Dendritic cell treated with granulocyte-macrophage colony-stimulating factor and Interleukin-4, amounts not matched to agents 40 ng/mL and 50 ng/mL, for 4 days (primary cell): ENCODE data around the gene INSC.

Source experiments
- H3K27ac Mint-ChIP-seq: one replicate; pipeline ENCODE4 v1.8.0; 2022; ENCODE audit warnings: mild to moderate bottlenecking, mixed read lengths
- H3K27me3 Mint-ChIP-seq: one replicate; pipeline ENCODE4 v1.8.0; 2022; ENCODE audit warnings: mild to moderate bottlenecking, mixed read lengths
- H3K36me3 Mint-ChIP-seq: one replicate; pipeline ENCODE4 v1.8.0; 2022; ENCODE audit warnings: low read depth, mixed read lengths
- H3K4me1 Mint-ChIP-seq: one replicate; pipeline ENCODE4 v1.8.0; 2022; ENCODE audit warnings: low read depth, mixed read lengths
- H3K4me3 Mint-ChIP-seq: one replicate; pipeline ENCODE4 v1.8.0; 2022; ENCODE audit warnings: mild to moderate bottlenecking, moderate library complexity, mixed read lengths
- H3K9me3 Mint-ChIP-seq: one replicate; pipeline ENCODE4 v1.8.0; 2022; ENCODE audit warnings: mixed read lengths
- intact Hi-C: fragments of 100-400 bp; cut with micrococcal nuclease; formaldehyde crosslinking; loops from one replicate; pipeline ENCODE4 v1.15.0; 2022

INSC gene

GRCh38 chr11:15171956-15172355, 57.2 kb downstream of the INSC start:
- Mint-ChIP-seq H3K36me3 (no peaks in the 10 kb centered on the region), H3K4me3 (no peak overlapping the region)

GRCh38 chr11:15175831-15176230, 61.1 kb downstream of the INSC start:
- intact Hi-C loops, result no loop called here
- Mint-ChIP-seq H3K4me1 (no peaks in the 10 kb centered on the region), H3K36me3 (no peaks in the 10 kb centered on the region), H3K27ac (no peak overlapping the region), H3K4me3 (no peak overlapping the region), H3K9me3 (no peaks in the 10 kb centered on the region), H3K27me3 (peaks cover 8% of the 10 kb centered on the region)

More at GRCh38 chr11:15171956-15172355, 57.2 kb downstream of the INSC start:
- H3K27ac Mint-ChIP-seq, result no peak overlapping the region
- H3K4me1 Mint-ChIP-seq, result no peaks in the 10 kb centered on the region
- H3K27me3 Mint-ChIP-seq, result peaks cover 8% of the 10 kb centered on the region
- intact Hi-C loops, result no loop called here
- no peaks in the 10 kb centered on the region for H3K9me3 Mint-ChIP-seq

GRCh38 chr11:15176646-15177163, 62.0 kb downstream of the INSC start:
- Mint-ChIP-seq H3K4me3 (no peak overlapping the region), H3K27ac (no peak overlapping the region), H3K36me3 (no peaks in the 10 kb centered on the region), H3K4me1 (no peaks in the 10 kb centered on the region), H3K9me3 (no peaks in the 10 kb centered on the region), H3K27me3 (peaks cover 8% of the 10 kb centered on the region)
- intact Hi-C loops, result no loop called here

- Mint-ChIP-seq H3K27me3 (peaks cover 6% of the 10 kb centered on the region), H3K4me1 (no peaks in the 10 kb centered on the region), H3K36me3 (no peaks in the 10 kb centered on the region), H3K9me3 (no peaks in the 10 kb centered on the region), H3K27ac (no peak overlapping the region), H3K4me3 (no peak overlapping the region)
- intact Hi-C loops, result no loop called here
These were observed 62.8 kb downstream of the INSC start for GRCh38 chr11:15177491-15177890.

GRCh38 chr11:15178214-15178613, 63.5 kb downstream of the INSC start:
- Mint-ChIP-seq H3K9me3 (no peaks in the 10 kb centered on the region), H3K4me3 (no peak overlapping the region), H3K27me3 (peaks cover 3% of the 10 kb centered on the region), H3K4me1 (no peaks in the 10 kb centered on the region), H3K36me3 (no peaks in the 10 kb centered on the region), H3K27ac (no peak overlapping the region)
- intact Hi-C loops, result no loop called here

- Mint-ChIP-seq H3K4me1 (no peaks in the 10 kb centered on the region), H3K36me3 (no peaks in the 10 kb centered on the region), H3K27ac (no peak overlapping the region), H3K4me3 (no peak overlapping the region), H3K9me3 (no peaks in the 10 kb centered on the region), H3K27me3 (no peaks in the 10 kb centered on the region)
- intact Hi-C loops, result no loop called here
These were observed 64.4 kb downstream of the INSC start for GRCh38 chr11:15179167-15179566.

- Mint-ChIP-seq H3K27ac (no peak overlapping the region), H3K4me1 (no peaks in the 10 kb centered on the region), H3K9me3 (no peaks in the 10 kb centered on the region), H3K36me3 (no peaks in the 10 kb centered on the region), H3K27me3 (no peaks in the 10 kb centered on the region), H3K4me3 (no peak overlapping the region)
- intact Hi-C loops, result no loop called here
These were observed 65.6 kb downstream of the INSC start for GRCh38 chr11:15180212-15180792.

- Mint-ChIP-seq H3K36me3 (no peaks in the 10 kb centered on the region), H3K4me3 (no peak overlapping the region), H3K27me3 (peaks cover 4% of the 10 kb centered on the region), H3K4me1 (no peaks in the 10 kb centered on the region), H3K27ac (no peak overlapping the region), H3K9me3 (no peaks in the 10 kb centered on the region)
- intact Hi-C loops, result no loop called here
These were observed 67.6 kb downstream of the INSC start for GRCh38 chr11:15182372-15182771.

GRCh38 chr11:15185021-15185420, 70.3 kb downstream of the INSC start:
- Mint-ChIP-seq H3K4me3 (no peak overlapping the region), H3K27me3 (peaks cover 5% of the 10 kb centered on the region), H3K27ac (no peak overlapping the region), H3K4me1 (no peaks in the 10 kb centered on the region), H3K36me3 (no peaks in the 10 kb centered on the region), H3K9me3 (peaks cover 8% of the 10 kb centered on the region)
- intact Hi-C loops, result no loop called here

- Mint-ChIP-seq H3K4me1 (no peaks in the 10 kb centered on the region), H3K27ac (no peak overlapping the region), H3K36me3 (no peaks in the 10 kb centered on the region), H3K27me3 (peaks cover 5% of the 10 kb centered on the region), H3K4me3 (no peak overlapping the region), H3K9me3 (peaks cover 8% of the 10 kb centered on the region)
- intact Hi-C loops, result no loop called here
These were observed 71.4 kb downstream of the INSC start for GRCh38 chr11:15186146-15186545.

- Mint-ChIP-seq H3K36me3 (no peaks in the 10 kb centered on the region), H3K4me1 (no peaks in the 10 kb centered on the region), H3K4me3 (no peak overlapping the region), H3K27ac (no peak overlapping the region), H3K27me3 (peaks cover 5% of the 10 kb centered on the region), H3K9me3 (peaks cover 8% of the 10 kb centered on the region)
- intact Hi-C loops, result no loop called here
These were observed 74.5 kb downstream of the INSC start for GRCh38 chr11:15189189-15189588.

GRCh38 chr11:15189641-15190365, 75.1 kb downstream of the INSC start:
- H3K4me1 Mint-ChIP-seq, result no peaks in the 10 kb centered on the region
- peaks cover 8% of the 10 kb centered on the region for H3K9me3 Mint-ChIP-seq
- H3K27ac Mint-ChIP-seq, result no peak overlapping the region
- no peaks in the 10 kb centered on the region for H3K36me3 Mint-ChIP-seq
- H3K4me3 Mint-ChIP-seq, result no peak overlapping the region
- H3K27me3 Mint-ChIP-seq, result peaks cover 5% of the 10 kb centered on the region
- intact Hi-C loops, result no loop called here

GRCh38 chr11:15190611-15191010, 75.9 kb downstream of the INSC start:
- Mint-ChIP-seq H3K36me3 (no peaks in the 10 kb centered on the region), H3K4me3 (no peak overlapping the region), H3K27me3 (peaks cover 5% of the 10 kb centered on the region), H3K9me3 (peaks cover 8% of the 10 kb centered on the region), H3K4me1 (no peaks in the 10 kb centered on the region), H3K27ac (no peak overlapping the region)
- intact Hi-C loops, result no loop called here

GRCh38 chr11:15192005-15192556, 77.4 kb downstream of the INSC start:
- Mint-ChIP-seq H3K9me3 (peaks cover 8% of the 10 kb centered on the region), H3K4me1 (no peaks in the 10 kb centered on the region), H3K36me3 (no peaks in the 10 kb centered on the region), H3K27me3 (peaks cover 1% of the 10 kb centered on the region), H3K4me3 (no peak overlapping the region), H3K27ac (no peak overlapping the region)
- intact Hi-C loops, result no loop called here
